ENCODE results near the gene PRKCSH. TPM values are rescaled to one million over a fixed set of nuclear protein-coding genes. Genes with fewer than 3 reads are reported as not detected.
A peak's percentile ranks its signal among the peaks of the same experiment; 100 is the strongest.
"Not testable (repeated sequence)": the region's sequence is repeated elsewhere in the genome, so short reads cannot be mapped to it uniquely, and the experiment has no call there.

PRKCSH gene
- total RNA-seq, 1 donor, result 85.5 TPM

DNA sequence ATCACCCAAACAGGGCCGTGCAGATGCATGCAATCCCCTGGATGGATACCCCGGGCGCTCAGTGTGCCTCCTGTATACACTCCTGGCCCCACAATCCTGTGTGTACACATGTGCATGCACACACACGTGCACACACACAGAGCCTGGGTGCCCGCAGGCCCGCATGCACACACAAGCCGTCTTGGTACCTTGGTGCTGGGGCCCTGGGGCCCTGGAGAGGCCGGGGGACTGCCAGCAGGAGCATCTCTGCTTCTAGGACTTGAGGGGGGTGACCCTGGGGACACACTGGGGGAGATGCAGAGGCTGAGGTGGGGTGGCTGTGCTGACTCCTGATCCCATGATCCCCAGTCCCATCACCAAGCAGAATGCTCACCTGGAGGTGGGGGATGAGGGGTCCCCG is 35.8 kb upstream of the PRKCSH start:
- no peak for DNase-seq (ENCODE audit: low read depth)
- H3K4me3 ChIP-seq (ENCODE audit: low read depth, low read length), result no peak overlapping the region
- TF ChIP-seq, protein P1, sequence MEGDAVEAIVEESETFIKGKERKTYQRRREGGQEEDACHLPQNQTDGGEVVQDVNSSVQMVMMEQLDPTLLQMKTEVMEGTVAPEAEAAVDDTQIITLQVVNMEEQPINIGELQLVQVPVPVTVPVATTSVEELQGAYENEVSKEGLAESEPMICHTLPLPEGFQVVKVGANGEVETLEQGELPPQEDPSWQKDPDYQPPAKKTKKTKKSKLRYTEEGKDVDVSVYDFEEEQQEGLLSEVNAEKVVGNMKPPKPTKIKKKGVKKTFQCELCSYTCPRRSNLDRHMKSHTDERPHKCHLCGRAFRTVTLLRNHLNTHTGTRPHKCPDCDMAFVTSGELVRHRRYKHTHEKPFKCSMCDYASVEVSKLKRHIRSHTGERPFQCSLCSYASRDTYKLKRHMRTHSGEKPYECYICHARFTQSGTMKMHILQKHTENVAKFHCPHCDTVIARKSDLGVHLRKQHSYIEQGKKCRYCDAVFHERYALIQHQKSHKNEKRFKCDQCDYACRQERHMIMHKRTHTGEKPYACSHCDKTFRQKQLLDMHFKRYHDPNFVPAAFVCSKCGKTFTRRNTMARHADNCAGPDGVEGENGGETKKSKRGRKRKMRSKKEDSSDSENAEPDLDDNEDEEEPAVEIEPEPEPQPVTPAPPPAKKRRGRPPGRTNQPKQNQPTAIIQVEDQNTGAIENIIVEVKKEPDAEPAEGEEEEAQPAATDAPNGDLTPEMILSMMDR (IDR thresholded peaks at IDR 0.05; ENCODE audit: insufficient read depth, low read depth, low read length), result no peak

DNA sequence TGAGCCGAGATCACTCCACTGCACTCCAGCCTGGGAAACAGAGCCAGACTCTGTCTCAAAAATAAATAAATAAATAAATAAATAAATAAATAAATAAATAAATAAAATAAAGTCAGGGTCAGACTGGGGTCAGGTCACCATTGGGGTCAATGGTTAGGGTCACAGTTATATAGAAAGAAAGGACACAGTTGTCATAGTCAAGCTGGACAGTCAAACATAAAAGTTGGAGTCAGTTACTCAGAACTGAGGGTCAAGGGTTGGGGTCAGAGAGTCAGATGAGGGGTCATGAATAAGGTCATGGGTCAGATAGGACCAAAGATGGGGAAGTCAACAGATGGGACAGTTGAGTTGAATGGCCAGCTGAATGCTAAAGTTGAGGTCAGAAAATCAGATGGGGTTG is 34.6 kb upstream of the PRKCSH start:
- DNase-seq (ENCODE audit: low read depth), result no peak
- no peak overlapping the region for H3K4me3 ChIP-seq (ENCODE audit: low read depth, low read length)
- TF ChIP-seq, protein P1 (IDR thresholded peaks at IDR 0.05; ENCODE audit: insufficient read depth, low read depth, low read length), result no peak

DNA sequence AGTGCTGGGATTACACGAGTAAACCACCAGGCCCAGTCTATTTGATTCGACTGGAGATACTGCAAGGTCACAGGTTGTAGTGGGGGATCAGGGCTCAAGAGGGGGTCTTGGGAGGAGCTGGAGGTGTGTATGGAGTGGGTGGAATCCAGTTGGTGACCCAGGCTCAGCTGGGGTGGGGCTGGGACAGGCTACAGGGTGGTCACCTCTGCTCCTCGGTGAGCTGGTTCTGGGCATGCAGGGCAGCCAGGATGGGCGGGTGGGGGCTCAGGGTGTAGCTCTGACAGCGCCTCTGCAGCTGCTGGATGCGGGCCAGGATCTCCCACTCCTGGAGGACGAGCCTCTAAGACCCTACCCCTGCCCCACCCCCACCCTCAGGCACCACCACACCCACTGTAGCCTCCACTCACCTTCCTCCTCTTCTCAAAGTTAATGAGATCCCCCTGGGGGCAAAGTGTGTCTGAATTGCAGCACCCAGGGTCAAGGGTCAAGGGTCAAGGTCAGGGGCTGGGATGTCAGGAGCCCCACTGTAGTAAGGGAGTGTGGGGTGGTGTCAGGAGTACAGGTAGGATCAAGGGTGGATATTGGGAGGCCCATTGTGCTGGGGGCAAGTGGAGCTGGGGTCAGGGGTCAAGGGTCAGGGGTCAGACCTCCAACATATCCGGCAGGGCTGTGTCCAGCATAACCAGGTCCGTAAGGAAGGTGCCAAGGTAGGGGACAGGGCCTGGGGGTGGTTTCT is 33.5 kb upstream of the PRKCSH start:
- DNase-seq (ENCODE audit: low read depth), result no peak
- TF ChIP-seq, protein P1 (IDR thresholded peaks at IDR 0.05; ENCODE audit: insufficient read depth, low read depth, low read length), result no peak
- H3K4me3 ChIP-seq (ENCODE audit: low read depth, low read length), result no peak overlapping the region

DNA sequence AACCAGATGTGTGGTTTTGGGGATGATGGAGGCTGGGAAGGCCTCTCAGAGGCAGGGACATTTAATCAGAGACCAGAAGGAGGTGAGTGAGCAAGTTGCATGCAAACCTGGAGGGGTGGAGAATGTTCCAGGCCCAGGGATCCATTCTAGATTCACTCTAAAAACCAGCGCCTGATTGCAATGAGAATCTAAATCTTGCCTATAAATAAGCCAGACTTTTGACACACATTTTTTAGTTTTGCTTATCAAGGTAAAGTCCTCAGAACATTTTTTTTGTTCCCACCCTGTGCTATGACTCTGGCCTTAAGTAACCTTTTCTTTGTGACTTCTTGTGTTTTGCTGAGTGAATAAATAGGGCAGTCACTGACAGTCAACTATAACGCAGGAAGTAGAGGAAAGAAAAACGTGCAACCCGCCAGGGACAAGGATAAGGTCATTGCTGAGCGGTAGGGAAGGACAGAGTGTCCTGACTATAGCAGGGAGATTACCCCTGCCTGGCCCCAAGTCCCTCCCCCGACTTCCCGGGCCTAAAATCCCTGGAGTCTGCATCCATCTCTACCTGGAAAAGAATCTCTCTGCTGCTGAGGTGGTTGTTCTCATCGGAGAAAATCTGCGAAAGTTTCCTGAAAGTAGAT is 30.7 kb upstream of the PRKCSH start:
- TF ChIP-seq, protein P1 (IDR thresholded peaks at IDR 0.05; ENCODE audit: insufficient read depth, low read depth, low read length), result no peak
- DNase-seq (ENCODE audit: low read depth), result no peak
- no peak overlapping the region for H3K4me3 ChIP-seq (ENCODE audit: low read depth, low read length)

DNA sequence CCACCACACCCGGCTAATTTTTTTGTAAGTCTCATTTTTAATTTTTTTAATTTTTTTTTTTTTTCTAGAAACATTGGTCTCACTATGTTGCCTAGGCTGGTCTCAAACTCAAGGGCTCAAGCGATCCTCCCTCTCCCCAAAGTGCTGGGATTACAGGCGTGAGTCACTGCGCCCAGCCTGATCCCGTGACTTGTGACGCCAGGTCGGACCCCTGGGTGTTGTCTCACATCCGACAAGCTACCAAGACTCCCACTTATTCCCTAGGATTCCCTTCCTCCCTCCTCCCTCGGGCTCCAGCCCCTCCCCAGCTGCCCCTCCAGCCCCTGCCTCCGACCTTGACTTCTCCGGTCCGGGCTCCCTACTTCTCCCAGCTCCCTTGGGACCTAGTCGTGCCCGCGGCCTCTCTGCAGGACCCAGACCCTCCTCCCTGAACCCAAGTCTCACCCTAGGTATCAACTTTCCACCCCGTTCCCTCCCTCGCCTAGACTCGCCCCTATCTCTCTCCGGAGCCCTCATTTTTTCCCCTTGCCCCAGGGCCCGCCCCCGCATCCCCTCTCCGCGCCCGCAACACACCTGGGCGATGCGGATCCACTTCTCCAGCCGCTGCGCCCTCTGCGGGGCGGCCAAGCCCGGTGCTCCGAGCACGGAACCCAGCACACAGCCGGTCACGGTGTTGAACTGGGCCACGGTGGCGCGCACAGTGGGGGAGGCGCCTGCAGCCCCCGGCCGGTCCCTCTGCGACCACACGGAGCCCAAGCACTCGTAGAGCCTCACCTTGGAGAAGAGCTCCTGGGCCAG is 29.4 kb upstream of the PRKCSH start:
- no peak for DNase-seq (ENCODE audit: low read depth)
- TF ChIP-seq, protein P1 (IDR thresholded peaks at IDR 0.05; ENCODE audit: insufficient read depth, low read depth, low read length), result peak; percentile 32
- no peak overlapping the region for H3K4me3 ChIP-seq (ENCODE audit: low read depth, low read length)

DNA sequence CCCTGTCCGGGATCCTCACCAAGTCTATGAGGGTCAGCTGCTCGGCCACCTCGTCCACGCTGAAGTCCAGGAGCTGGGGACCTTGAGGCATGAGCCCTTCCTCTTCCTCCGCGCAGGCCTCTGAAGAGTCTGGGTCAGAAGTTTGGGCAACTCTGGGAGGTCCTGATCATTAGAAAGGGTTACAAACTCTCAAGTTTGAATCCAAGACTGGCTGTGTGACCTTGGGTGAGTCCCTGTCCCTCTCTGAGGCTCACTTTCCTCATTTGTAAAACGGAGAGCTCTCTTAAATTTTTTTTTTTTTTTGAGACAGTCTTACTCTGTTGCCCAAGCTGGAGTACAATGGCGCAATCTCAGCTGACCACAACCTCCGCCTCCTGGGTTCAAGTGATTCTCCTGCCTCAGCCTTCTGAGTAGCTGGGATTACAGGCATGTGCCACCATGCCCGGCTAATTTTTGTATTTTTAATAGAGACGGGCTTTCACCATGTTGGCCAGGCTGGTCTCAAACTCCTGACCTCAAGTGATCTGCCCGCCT is 28.7 kb upstream of the PRKCSH start:
- DNase-seq (ENCODE audit: low read depth); H3K4me3 ChIP-seq (ENCODE audit: low read depth, low read length): not testable (repeated sequence)

DNA sequence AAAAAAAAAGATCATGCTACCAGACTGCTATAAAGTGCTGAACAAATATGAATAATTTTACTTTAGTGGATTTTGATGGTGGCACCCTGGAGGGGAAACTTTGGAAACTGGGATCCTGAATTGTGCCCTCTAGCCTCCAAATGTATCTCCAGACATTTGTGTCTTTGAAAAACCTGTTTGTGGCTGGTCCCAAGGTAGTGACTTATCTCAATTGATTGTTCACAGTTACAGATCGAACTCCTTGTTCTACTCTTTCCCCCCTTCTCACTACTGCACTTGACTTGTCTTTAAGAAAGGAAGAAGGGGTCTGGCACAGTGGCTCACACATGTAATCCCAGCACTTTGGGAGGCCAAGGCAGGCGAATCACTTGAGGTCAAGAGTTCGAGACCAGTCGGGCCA is 26.8 kb upstream of the PRKCSH start:
- H3K4me3 ChIP-seq (ENCODE audit: low read depth, low read length), result no peak overlapping the region
- no peak for DNase-seq (ENCODE audit: low read depth)
- TF ChIP-seq, protein P1 (IDR thresholded peaks at IDR 0.05; ENCODE audit: insufficient read depth, low read depth, low read length), result no peak
